HG02678 (cell line): Measurements from ENCODE around the gene CLEC2D.
"Not testable (repeated sequence)": the region's sequence is repeated elsewhere in the genome, so short reads cannot be mapped to it uniquely, and the experiment has no call there.

Experiments
- ATAC-seq: cut with Tn5 transposase; IDR thresholded peaks from one replicate; pipeline ENCODE4 v1.9.1; 2021; ENCODE audit warnings: mild to moderate bottlenecking, moderate library complexity; ENCODE audit not compliant: unreplicated experiment

CLEC2D gene

DNA sequence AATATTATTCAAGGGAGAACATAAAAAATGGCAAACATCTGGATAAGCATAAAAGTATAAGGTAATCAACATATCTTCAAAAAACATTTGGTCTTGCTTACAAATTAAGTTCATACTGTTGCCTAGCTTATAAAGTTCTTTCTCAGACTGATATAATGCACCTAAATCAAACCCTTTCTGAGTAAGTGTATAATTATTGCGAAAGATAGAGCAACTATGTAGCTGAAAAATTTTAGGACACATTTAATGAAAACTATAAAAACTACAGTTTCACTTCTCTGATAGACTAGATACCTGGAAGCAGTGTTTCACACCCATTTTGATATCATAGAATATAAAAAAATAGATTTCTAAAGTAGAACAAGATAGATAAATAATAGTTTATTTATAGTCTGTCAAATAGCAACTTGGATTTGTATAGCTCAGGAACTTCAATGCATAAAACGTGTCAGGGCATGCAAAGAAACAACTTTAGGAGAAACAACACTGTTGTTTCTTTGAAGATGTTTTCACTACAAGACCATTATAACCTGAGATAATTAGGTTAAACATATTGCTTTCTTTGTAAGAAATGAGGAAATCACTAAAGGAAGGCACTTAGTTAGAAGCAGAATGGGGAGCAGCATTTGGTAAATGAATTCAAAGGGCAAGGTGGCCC lies 55.8 kb downstream of the CLEC2D start:
- ATAC-seq: no peak

DNA sequence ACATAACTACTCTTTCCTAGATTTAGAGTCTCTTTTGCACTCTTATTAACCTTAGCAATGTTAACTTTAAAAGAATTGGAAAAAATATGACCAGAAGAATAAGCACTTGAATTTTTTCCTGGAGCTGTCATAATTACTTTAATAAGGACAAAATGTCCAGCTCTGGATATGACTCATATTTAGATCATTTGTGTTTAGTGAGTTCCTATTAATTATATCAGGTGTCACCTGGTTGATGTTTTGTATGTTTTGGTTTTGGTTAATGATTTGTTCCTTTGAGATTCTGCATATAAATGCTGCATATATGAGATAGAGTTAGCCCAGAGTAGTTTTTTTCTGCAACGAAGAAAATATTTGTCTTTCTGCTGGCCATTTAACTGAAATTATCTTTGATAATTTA lies 58.3 kb downstream of the CLEC2D start:
- no peak for ATAC-seq

DNA sequence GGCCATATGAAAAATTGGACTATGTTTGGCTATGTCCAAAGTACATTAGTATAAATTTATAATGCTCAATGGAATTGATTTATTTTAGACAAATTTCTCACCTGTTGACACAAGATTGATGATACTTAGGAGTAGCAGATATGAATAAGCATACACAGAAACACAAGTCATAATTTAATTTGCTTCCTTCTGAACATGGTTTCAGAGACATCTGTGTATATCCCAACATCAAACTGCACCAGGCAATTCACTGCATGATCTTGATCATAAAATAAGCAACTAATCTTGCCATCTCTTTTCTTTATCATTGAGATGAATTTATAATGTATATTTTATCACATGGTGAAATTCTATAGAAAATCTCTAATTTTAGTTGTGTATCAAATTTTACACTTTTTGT lies 59.6 kb downstream of the CLEC2D start:
- ATAC-seq: no peak

DNA sequence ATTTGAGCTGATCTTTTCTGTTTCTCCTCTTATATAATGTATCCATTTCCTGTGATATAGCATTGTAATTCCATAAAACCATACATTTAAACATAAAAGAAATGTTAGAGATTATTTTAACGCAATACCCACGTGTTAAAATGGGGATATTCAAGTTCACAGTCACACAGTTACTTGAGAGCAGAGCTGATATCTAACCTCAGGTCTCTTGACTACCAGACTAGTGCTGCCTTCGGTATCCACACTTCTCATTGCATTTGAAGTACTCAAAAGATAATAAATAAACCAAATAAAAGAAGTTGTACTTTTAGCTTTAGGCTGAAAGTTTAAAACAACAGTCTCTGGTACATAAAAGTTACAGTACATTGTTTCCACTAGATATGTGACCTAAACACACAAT lies 60.5 kb downstream of the CLEC2D start:
- no peak for ATAC-seq

DNA sequence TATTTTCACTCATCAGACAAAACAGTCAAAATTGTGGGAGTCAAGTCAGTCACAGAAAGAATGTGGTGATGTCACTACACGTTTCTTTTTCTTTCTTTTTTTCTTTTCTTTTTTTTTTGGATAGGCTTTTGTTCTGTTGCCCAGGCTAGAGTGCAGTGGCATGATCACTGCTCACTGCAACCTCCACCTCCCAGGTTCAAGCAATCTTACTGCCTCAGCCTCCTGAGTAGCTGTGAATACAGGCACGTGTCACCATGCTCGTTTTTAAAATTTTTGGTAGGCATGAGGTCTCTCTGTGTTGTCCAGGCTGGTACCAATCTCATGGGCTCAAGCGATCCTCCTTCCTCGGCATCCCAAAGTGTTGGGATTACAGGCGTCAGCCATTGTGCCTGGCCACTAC lies 61.1 kb downstream of the CLEC2D start:
- no peak for ATAC-seq

DNA sequence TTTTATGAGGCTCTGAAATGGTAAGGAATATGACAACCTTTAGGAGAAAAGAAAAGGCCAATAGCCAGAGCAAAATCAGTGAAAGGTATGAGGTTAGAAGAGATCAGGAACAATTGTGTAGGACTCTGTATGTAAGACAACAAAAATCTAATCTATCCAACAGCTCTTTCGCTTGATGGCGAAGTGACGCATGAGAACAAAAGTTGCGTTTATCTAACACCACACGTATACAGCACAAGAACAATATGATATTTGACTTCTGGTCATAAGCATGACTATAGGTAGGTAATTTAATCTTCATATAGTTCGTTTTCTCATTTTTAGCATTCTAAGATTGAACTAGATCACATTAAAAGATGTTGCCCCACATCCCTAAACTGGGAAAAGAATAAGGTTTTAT lies 61.9 kb downstream of the CLEC2D start:
- no peak for ATAC-seq

DNA sequence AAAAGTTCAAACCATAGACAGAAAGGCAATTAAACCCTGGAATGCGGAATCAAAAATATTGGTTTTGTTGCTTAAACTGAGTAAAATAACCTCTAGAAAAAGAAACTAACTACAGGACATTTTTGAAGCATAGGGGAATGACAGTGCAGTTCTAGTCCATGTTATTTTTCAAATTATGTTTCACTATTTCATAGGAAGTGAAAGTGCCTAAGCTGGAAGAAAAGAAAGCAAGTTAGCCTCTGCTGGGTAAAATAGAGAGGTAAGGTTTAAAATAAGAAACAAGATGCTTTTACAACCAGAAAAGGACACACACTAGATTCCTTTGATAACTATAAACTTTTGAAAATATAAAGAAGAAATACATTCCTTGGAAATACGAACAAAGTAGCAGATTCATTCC lies 62.3 kb downstream of the CLEC2D start:
- ATAC-seq: peak; percentile 50

DNA sequence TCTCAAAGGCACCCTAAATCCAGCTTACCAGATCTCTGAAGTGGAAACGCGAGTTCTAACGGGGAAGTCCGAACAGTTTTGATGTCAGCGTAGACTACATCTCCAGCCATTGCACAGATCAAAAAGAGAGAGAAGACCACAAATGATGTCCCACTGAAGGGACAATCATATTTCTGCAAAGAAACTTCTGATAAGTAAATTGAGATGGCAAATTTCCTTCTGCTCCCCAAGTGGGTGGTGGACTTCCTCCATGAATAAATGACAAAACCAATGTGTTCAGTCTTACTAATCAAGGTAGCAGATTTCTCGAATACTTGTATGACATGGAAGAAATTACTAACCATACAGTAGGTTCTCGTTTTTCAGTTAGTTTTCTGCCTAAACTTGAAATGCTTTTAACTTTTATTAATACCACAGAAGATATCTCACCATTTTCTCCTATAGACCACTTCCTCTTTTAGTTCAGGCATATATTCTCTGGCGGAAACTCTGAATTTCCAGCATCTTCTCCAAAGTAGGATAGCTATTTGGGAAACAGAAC lies 63.5 kb downstream of the CLEC2D start, which contains the start of gene CLECL1:
Gene CLECL1, minus strand, starts transcription at position 177 of the 541 bp plus-strand sequence.
- ATAC-seq: peak; percentile 44

DNA sequence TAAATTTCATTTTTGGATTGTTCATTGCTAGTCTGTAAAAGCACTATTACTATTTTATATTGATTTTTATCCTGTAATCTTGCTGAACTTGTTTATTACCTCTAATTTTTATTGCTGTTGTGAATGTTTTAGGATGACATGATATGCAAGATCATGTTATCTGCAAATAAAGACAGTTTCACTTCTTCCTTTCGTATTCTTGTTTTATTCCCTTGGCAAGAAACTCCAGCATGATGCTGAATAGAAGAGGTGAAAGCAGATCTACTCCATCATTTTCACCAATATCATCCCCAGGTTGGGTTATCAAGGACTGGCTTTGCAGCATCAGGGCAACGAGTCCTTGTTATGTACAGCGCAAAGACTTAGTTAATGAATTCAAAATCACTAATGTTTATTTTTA lies 66.1 kb downstream of the CLEC2D start:
- no peak for ATAC-seq

DNA sequence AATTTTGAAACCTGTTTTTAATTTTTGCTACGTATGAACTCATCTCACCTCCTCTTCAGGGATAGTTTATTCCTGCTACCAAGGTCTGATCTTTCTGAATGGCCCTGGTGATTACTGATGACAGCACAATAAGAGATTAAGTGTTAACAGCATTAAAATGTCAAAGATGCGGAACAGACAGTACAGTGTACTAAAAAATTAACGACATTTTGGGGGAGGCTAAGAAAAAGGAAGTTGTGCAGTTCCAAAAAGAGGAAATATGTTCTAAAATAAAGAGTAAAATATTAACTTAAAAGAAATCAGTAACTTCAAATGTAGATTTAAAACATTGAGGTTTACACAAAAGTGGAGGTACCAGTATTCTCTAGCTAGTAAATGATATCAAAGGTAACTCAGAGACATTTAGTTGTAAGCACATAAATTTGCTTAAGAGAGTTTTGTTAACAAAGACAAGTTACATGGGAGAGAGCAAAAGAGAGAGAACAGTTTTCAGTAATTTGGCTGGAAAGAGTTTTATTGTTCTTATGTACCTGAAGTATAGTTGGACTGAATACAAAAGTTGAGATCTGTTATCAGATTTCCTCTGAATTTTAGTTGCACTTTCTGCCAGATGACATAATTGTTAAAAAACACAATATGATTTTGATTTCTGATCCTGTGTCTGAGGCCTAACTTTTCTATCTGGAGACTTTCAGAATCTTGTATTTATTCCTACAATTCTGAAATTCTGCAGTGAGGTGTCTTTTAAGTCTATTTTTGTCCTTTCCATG lies 67.6 kb downstream of the CLEC2D start:
- ATAC-seq: no peak

DNA sequence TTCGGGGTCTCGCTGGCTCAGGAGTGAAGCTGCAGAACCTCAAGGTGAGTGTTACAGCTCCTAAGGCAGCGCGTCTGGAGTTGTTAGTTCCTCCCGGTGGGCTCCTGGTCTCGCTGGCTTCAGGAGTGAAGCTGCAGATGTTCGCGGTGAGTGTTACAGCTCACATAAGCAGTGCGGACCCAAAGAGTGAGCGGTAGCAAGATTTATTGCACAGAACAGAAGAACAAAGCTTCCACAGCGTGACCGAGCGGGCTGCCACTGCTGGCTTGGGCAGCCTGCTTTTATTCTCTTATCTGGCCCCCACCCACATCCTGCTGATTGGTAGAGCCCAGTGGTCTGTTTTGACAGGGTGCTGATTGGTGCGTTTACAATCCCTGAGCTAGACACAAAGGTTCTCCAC lies 69.4 kb downstream of the CLEC2D start:
- not testable (repeated sequence) for ATAC-seq

DNA sequence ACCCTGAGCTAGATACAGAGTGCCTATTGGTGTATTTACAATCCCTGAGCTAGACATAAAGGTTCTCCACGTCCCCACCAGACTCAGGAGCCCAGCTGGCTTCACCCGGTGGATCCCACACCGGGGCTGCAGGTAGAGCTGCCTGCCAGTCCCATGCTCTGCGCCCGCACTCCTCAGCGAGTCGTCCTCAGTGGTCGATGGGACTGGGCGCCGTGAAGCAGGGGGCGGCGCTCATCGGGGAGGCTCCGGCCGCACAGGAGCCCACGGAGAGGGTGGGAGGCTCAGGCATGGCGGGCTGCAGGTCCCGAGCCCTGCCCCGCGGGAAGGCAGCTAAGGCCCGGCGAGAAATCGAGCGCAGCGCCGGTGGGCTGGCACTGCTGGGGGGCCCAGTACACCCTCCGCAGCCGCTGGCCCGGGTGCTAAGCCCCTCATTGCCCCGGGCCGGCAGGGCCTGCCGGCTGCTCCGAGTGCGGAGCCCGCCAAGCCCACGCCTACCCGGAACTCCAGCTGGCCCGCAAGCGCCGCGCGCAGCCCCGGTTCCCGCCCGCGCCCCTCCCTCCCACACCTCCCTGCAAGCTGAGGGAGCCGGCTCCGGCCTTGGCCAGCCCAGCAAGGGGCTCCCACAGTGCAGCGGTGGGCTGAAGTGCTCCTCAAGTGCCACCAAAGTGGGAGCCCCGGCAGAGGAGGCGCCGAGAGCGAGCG lies 70.0 kb downstream of the CLEC2D start:
- ATAC-seq: not testable (repeated sequence)

DNA sequence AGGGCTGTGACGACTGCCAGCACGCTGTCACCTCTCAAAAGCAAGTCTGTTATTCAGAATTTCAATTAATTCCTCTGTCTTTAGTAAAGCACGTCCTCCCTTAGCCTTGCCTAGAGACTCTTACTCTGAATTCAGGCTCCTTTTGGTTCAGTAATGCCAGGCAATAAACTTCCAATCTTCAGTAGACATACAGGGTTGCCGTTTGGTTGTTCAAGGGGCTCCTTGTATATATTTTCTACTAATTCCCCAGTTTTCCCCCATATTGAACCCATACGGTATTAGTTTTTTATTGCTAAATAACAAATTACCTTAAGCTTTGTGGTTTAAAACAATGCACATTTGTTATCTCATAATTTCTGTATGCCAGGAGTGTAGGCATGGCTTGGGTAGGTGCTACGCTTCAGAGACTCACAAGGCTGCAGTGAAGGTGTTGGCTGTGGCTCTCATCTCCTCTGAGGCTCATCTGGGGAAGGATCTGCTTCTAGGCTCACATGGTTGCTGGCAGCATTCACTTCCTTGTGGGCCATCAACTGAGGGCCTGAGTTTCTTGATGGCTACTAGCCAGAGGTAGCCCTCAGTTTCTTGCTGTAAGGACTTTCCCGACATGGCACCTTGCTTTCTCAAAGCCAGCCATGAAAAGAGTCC lies 70.7 kb downstream of the CLEC2D start:
- ATAC-seq: no peak

DNA sequence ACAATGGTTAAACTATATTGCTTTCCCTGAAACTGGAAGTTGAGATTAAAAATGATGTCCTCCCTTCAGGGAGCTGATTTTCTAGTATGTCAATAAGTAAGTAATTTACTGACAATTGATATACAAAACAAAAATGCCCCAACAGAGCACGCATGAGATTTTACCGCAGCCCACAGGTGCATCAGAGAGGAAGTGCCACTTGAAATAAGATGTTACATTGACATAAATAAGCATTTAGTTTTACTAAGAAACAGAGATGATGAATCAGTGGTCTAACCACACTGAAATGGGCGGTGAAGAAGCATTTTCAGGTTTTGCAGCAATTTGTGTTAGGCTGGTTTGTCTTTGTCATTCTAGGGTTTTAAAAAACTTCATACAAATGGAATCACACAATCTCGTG lies 72.2 kb downstream of the CLEC2D start:
- ATAC-seq: peak; percentile 69

DNA sequence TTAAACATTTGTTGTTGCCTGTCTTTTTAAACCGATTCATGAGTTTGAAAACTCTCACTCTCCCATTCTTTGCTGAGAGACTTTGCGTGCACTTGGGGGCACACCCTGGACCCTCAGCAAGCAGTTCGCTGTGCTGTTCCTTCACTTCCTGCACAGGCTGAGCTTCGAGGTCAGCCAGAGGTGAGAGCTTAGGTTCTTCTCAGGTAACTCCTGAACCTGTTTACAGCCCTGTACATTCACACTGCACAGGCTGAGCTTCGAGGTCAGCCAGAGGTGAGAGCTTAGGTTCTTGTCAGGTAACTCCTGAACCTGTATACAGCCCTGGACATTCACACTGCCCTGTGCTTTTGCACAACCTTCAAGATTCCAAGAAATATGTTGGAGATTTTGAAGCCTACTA lies 73.1 kb downstream of the CLEC2D start:
- ATAC-seq: no peak

DNA sequence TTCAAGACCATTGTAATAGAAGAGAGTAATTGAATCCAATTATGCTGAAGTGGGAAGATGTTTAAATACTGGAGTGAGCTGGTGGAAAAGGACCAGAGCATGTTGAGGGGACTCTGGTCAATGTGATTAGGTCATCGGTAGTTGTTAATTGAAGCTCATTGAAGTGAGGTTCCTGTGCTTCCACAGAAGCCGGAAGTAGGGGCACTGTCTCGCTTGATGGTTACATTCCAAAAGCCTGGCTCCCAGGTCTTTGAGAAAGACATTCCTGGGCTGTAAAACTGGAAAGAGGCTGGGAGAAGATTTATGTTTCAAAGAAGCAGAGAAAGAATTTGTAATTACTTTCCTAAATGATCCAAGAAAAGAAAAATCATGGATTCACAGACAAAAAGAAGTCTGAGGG lies 75.7 kb downstream of the CLEC2D start:
- no peak for ATAC-seq
